Measurements from ENCODE around the gene ID1.

The ID1 gene

DNA sequence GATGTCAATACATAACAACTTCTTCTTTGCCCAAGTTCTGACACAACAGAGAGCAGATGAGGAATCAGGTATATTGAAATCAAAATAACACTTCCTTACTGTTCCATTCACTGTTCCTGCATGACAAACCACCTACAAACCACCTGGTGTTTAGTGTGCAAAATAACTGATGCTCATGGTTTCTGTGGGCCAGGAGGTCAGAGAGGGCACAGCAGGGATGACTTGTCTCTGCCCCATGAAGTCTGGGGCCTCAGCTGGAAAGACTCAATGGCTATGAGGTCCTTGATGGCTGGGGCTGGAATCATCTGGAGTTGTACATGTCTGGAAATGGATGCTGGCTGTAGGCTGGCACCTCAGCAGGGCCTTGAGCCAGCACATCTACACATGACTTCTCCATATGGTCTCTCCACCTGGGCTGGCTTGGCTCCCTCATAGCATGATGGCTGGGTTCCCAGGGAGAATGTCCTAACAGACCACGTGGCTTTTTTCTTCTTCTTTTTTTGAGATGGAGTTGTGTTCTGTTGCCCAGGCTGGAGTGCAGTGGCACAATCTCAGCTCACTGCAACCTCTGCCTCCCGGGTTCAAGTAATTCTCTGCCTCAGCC, 25.2 kb downstream of the ID1 start:
- TF ChIP-seq, protein P1, sequence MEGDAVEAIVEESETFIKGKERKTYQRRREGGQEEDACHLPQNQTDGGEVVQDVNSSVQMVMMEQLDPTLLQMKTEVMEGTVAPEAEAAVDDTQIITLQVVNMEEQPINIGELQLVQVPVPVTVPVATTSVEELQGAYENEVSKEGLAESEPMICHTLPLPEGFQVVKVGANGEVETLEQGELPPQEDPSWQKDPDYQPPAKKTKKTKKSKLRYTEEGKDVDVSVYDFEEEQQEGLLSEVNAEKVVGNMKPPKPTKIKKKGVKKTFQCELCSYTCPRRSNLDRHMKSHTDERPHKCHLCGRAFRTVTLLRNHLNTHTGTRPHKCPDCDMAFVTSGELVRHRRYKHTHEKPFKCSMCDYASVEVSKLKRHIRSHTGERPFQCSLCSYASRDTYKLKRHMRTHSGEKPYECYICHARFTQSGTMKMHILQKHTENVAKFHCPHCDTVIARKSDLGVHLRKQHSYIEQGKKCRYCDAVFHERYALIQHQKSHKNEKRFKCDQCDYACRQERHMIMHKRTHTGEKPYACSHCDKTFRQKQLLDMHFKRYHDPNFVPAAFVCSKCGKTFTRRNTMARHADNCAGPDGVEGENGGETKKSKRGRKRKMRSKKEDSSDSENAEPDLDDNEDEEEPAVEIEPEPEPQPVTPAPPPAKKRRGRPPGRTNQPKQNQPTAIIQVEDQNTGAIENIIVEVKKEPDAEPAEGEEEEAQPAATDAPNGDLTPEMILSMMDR (IDR thresholded peaks at IDR 0.05; ENCODE audit: poor library complexity, severe bottlenecking): no peak
- DNase-seq (ENCODE audit: low spot score) (no peak), ATAC-seq (ENCODE audit: low read depth) (peak; percentile 8; the same call in 1 of the 3 replicates)
- Histone ChIP-seq H3K4me3 (ENCODE audit: severe bottlenecking) (no peak overlapping the region), H3K27me3 (ENCODE audit: insufficient read depth, poor library complexity, severe bottlenecking) (no peaks in the 10 kb centered on the region), H3K4me1 (ENCODE audit: insufficient read depth, poor library complexity, severe bottlenecking) (no peaks in the 10 kb centered on the region), H3K36me3 (ENCODE audit: low read depth) (no peaks in the 10 kb centered on the region), H3K27ac (ENCODE audit: poor library complexity, severe bottlenecking) (no peak overlapping the region), H3K9me3 (ENCODE audit: severe bottlenecking) (no peaks in the 10 kb centered on the region)

DNA sequence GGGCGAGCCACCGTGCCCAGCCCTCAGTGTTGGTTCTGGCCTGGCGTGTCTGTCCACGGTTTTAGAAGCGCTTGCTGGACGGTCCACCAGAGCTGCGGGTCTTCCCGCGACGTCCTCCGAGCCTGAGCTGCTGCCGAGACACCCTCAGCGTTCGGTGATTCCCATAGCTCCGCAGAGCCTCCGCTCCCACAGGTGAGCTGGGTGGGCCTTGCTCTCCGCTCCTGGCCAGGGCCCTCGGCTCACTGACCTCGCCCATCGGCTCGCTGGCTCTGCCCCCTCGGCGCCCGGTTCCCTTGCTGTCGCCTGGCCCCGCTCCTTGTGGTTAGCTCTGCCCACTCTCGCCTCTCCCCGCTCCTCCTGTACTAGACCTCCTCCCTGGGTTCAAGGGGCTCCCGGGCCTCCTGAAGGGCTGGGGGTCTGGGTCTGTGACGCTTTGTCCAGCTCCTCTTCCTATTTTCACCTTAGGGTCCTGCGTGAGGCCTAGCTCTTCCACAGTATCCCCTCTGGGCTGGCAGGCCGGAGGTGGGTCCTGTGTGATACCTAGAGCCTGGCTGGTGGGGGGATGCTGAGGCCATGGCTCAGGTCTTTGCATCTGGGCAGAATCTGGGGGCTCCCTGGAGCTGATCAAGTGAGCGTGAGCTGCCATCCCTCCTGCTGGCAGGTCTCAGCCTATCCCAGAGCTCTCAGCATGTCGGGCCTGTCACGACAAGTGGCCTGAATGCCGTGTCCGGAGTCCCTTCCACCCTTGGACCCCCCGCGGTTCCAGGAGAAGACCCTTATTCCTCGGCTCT, 27.7 kb downstream of the ID1 start:
- ATAC-seq (ENCODE audit: low read depth): no peak
- Histone ChIP-seq H3K27ac (ENCODE audit: poor library complexity, severe bottlenecking) (no peak overlapping the region), H3K4me3 (ENCODE audit: severe bottlenecking) (no peak overlapping the region), H3K36me3 (ENCODE audit: low read depth) (no peaks in the 10 kb centered on the region), H3K9me3 (ENCODE audit: severe bottlenecking) (no peaks in the 10 kb centered on the region), H3K27me3 (ENCODE audit: insufficient read depth, poor library complexity, severe bottlenecking) (no peaks in the 10 kb centered on the region), H3K4me1 (ENCODE audit: insufficient read depth, poor library complexity, severe bottlenecking) (no peaks in the 10 kb centered on the region)
- TF ChIP-seq, protein P1 (IDR thresholded peaks at IDR 0.05; ENCODE audit: poor library complexity, severe bottlenecking): no peak
- peak; percentile 86 for DNase-seq (ENCODE audit: low spot score)

- H3K27ac ChIP-seq (ENCODE audit: poor library complexity, severe bottlenecking): no peak overlapping the region
- H3K9me3 ChIP-seq (ENCODE audit: severe bottlenecking): no peaks in the 10 kb centered on the region
- no peak overlapping the region for H3K4me3 ChIP-seq (ENCODE audit: severe bottlenecking)
- no peak for ATAC-seq (ENCODE audit: low read depth)
- peak; percentile 80 for DNase-seq (ENCODE audit: low spot score)
- H3K27me3 ChIP-seq (ENCODE audit: insufficient read depth, poor library complexity, severe bottlenecking): no peaks in the 10 kb centered on the region
- TF ChIP-seq, protein P1 (IDR thresholded peaks at IDR 0.05; ENCODE audit: poor library complexity, severe bottlenecking): no peak
- H3K4me1 ChIP-seq (ENCODE audit: insufficient read depth, poor library complexity, severe bottlenecking): no peaks in the 10 kb centered on the region
- H3K36me3 ChIP-seq (ENCODE audit: low read depth): no peaks in the 10 kb centered on the region
These were observed 28.3 kb downstream of the ID1 start for GRCh38 chr20:31633339-31633914.

DNA sequence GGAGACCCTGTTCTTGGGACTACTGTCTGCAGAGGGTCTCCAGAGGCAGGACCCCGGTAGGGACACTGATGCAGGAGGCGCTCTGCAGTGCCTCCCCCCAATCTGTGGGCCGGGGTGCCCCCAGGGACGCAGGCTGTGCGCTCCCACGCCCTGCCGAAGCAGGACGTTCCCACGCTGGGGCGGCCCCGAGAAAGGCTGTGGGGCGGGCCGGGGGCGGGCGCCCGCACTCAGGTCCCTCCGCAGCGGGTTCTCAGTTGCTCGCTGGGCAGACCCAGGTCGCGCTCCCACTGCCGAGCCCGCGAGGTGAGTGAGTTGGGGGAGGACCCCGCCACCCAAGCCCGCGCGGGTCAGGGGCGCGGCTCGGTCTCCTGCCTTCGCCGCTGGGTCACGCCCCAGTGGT, 32.6 kb downstream of the ID1 start, which contains the start of gene COX4I2:
Gene COX4I2 (plus strand): TSS at position 253 of the 400 bp plus-strand sequence. CDS start 1,106 bp downstream, outside the sequence.
- Histone ChIP-seq H3K36me3 (ENCODE audit: low read depth) (no peaks in the 10 kb centered on the region), H3K4me3 (ENCODE audit: severe bottlenecking) (no peak within 1 kb of the TSS), H3K27me3 (ENCODE audit: insufficient read depth, poor library complexity, severe bottlenecking) (no peaks in the 10 kb centered on the region), H3K4me1 (ENCODE audit: insufficient read depth, poor library complexity, severe bottlenecking) (no peaks in the 10 kb centered on the region), H3K9me3 (ENCODE audit: severe bottlenecking) (no peaks in the 10 kb centered on the region), H3K27ac (ENCODE audit: poor library complexity, severe bottlenecking) (no peak within 1 kb of the TSS)
- ATAC-seq (ENCODE audit: low read depth) (peak; percentile 9; the same call in 2 of the 3 replicates), DNase-seq (ENCODE audit: low spot score) (no peak)
- TF ChIP-seq, protein P1 (IDR thresholded peaks at IDR 0.05; ENCODE audit: poor library complexity, severe bottlenecking): no peak
